HG02973 (cell line): Measurements from ENCODE around the gene ITGAE.
A peak's percentile ranks its signal among the peaks of the same experiment; 100 is the strongest.

Source experiments
- ATAC-seq: cut with Tn5 transposase; IDR thresholded peaks from one replicate; pipeline ENCODE4 v1.9.1; 2021; ENCODE audit warnings: moderate library complexity; ENCODE audit not compliant: unreplicated experiment

Gene ITGAE

DNA sequence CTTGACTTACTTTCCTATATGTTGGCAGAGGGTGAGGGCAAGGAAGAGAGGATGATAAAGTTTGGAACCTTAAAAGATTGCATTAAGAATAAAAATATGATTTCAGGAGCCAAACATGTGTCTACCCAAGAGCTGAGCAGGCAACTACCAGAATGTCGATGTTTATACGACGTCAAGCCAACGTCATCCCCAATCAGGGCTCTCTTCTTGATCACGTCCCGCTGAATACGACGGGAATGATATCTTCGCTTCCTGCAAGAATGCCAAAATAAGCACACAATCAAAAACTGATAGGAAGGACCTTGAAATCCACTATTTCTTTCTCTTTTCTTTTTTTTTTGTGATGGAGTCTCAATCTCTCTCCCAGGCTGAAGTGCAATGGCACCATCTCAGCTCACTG lies 20.1 kb upstream of the ITGAE start:
- no peak for ATAC-seq

GRCh38 chr17:3818786-3819185 lies 17.8 kb upstream of the ITGAE start:
- ATAC-seq = no peak

- no peak for ATAC-seq
These were observed 17.0 kb upstream of the ITGAE start for GRCh38 chr17:3817851-3818605.

- ATAC-seq = no peak
These were observed 14.9 kb upstream of the ITGAE start for GRCh38 chr17:3815925-3816324.

GRCh38 chr17:3815122-3815521 lies 14.1 kb upstream of the ITGAE start:
- ATAC-seq = no peak

DNA sequence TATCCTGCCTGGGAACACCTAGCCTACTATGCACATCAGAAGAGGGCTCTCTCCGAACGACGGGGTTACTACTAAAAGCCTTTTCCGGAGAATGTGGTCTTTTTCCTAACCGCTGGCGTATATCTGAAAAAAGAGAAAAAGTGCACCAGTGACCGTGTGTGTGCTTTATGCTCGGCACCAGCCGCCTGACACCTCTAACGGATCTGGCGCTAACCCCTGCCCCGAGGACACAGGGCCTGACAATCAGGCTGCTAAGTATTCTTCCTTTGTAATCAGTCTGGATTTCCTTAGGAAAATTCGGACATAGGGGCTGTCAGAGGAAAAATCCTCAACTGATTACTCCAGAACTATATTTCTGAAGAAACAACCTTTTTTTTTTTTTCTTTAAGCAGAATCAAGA lies 13.4 kb upstream of the ITGAE start:
- ATAC-seq = no peak

GRCh38 chr17:3813171-3813570 lies 12.2 kb upstream of the ITGAE start:
- ATAC-seq = no peak

GRCh38 chr17:3812771-3813170 lies 11.8 kb upstream of the ITGAE start:
- no peak for ATAC-seq

DNA sequence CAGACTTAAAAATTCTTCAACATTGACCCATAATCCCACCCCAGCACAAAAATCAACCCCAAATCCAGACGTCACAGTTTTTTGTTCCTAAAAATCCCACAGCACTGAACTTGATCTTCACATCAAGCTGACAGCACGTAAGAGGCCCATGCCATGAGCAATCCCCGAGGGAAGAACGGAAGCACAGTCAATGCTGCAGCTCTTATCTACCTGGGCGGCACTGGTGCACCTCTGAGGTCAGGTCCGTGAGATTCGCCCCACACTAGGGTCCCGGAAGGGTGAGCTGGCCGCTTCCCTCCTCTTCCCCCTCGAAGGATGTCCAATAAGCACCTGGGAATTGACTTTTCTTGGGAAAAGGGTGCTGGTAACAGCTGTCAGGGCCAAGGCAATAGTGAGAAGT lies 11.3 kb upstream of the ITGAE start:
- no peak for ATAC-seq

GRCh38 chr17:3810019-3810418 lies 9.0 kb upstream of the ITGAE start:
- ATAC-seq = no peak

- ATAC-seq = no peak
These were observed 8.1 kb upstream of the ITGAE start for GRCh38 chr17:3809135-3809534.

DNA sequence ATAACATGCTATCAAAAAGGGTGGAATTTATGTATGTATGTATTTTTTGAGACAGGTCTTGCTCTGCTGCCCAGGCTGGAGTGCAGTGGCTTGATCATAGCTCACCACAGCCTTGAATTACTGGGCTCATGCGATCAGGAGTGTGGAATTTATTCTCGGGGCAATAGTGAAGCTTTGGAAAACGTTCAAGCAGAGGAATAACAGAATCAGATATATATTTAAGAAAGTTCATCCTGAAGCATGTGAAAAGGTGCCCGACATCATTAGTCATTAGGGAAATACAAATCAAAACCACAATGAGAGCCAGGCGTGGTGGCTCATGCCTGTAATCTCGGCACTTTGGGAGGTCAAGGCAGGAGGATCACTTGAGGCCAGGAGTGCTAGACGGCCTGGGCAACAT lies 7.7 kb upstream of the ITGAE start:
- ATAC-seq = no peak

- no peak for ATAC-seq
These were observed 4.6 kb upstream of the ITGAE start for GRCh38 chr17:3805581-3805980.

GRCh38 chr17:3804503-3804931 lies 3.5 kb upstream of the ITGAE start:
- peak; percentile 49 for ATAC-seq

DNA sequence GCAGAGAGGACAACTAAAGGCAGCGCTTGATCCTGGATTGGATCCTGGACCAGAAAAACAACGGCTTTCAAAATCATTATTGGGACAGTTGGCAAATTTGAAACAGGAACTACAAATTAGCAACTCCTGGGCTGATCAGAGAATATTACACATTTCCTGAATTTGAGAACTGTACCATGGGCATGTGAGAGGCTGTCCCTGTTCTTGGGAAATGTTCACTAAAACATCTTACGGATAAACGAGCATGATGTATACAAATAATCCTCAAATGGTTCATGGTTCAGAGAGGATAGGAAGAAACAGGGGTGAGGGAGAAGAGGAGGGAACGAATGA lies 2.3 kb upstream of the ITGAE start:
- ATAC-seq = no peak

- no peak for ATAC-seq
These were observed 1.7 kb upstream of the ITGAE start for GRCh38 chr17:3802461-3803307.

GRCh38 chr17:3801792-3802191 lies 804 bp upstream of the ITGAE start:
- no peak for ATAC-seq

- ATAC-seq = no peak
These were observed 359 bp upstream of the ITGAE start for GRCh38 chr17:3801347-3801746.

- ATAC-seq = no peak
These were observed 1.6 kb downstream of the ITGAE start for GRCh38 chr17:3799181-3799945.

GRCh38 chr17:3798273-3799180 lies 2.5 kb downstream of the ITGAE start:
- no peak for ATAC-seq

GRCh38 chr17:3796822-3797170 lies 4.2 kb downstream of the ITGAE start:
- peak; percentile 29 for ATAC-seq
